OCI-LY7 (cell line): ENCODE measurements around the gene OTOF. TPM values are rescaled to one million over a fixed set of nuclear protein-coding genes. Genes with fewer than 3 reads are reported as not detected.

Experiments
- BruUV-seq: library from RNA; stranded (reverse); fragments of 400-500 nt; replicated peaks from 2 replicates; lab custom pipeline; 2021; lab: Mats Ljungman, UMichigan
- CTCF ChIA-PET: fragments of 300-600 bp; sonication (Branson Sonifier 250); formaldehyde crosslinking; loops from one replicate; lab custom pipeline; 2022; ENCODE audit warnings: antibody characterized with exemption; ENCODE audit not compliant: unreplicated experiment; lab: Charles Lee
- POLR2A ChIA-PET: fragments of 300-600 bp; sonication (Branson Sonifier 250); formaldehyde crosslinking; loops from one replicate; lab custom pipeline; 2022; ENCODE audit warnings: antibody characterized with exemption; lab: Charles Lee
- DNase-seq: peaks from one replicate; pipeline ENCODE4 v3.0.0-alpha.2; 2015; ENCODE audit warnings: low spot score
- H2AFZ ChIP-seq: fragments of 200-600 bp; sonication (generic), shearing (Covaris generic); 2 replicates; pipeline ENCODE4 v1.6.1; 2014; ENCODE audit warnings: mild to moderate bottlenecking, antibody characterized with exemption, low read length, moderate library complexity
- H3K27ac ChIP-seq: fragments of 200-600 bp; sonication (generic); 2 replicates; pipeline ENCODE4 v1.5.1; 2014; ENCODE audit warnings: mixed run types, low read depth, mild to moderate bottlenecking, moderate library complexity, low read length, inconsistent platforms; ENCODE audit not compliant: poor library complexity, severe bottlenecking
- H3K36me3 ChIP-seq: fragments of 200-600 bp; sonication (generic); 2 replicates; pipeline ENCODE4 v1.6.1; 2014; ENCODE audit warnings: mild to moderate bottlenecking, antibody characterized with exemption, low read length, moderate library complexity, mixed read lengths; ENCODE audit not compliant: insufficient read depth
- H3K4me1 ChIP-seq: fragments of 200-600 bp; sonication (generic); 2 replicates; pipeline ENCODE4 v1.5.1; 2014; ENCODE audit warnings: mild to moderate bottlenecking, low read length; ENCODE audit not compliant: insufficient read depth, poor library complexity, severe bottlenecking
- H3K4me2 ChIP-seq: fragments of 200-600 bp; sonication (generic); 2 replicates; pipeline ENCODE4 v1.6.1; 2014; ENCODE audit warnings: mild to moderate bottlenecking, low read length
- H3K4me3 ChIP-seq: fragments of 200-600 bp; sonication (generic); 2 replicates; pipeline ENCODE4 v1.5.1; 2014; ENCODE audit warnings: mild to moderate bottlenecking, low read depth, low read length; ENCODE audit not compliant: poor library complexity, severe bottlenecking
- H3K79me2 ChIP-seq: fragments of 200-600 bp; sonication (generic); 2 replicates; pipeline ENCODE4 v1.6.1; 2016; ENCODE audit warnings: low read depth, mild to moderate bottlenecking, low read length, moderate library complexity, mixed read lengths; ENCODE audit not compliant: insufficient read depth
- H3K9me2 ChIP-seq: fragments of 200-600 bp; sonication (generic); 2 replicates; pipeline ENCODE4 v1.6.1; 2016; ENCODE audit warnings: mild to moderate bottlenecking, low read length, mixed read lengths; ENCODE audit not compliant: insufficient read depth
- H3K9me3 ChIP-seq: fragments of 200-600 bp; sonication (generic); 2 replicates; pipeline ENCODE4 v1.6.1; 2014; ENCODE audit warnings: mild to moderate bottlenecking, mixed run types, low read length, mixed read lengths
- H4K20me1 ChIP-seq: fragments of 200-600 bp; sonication (generic); 2 replicates; pipeline ENCODE4 v1.6.1; 2014; ENCODE audit warnings: mild to moderate bottlenecking, antibody characterized with exemption, low read length, moderate library complexity, mixed read lengths; ENCODE audit not compliant: insufficient read depth
- CTCF ChIP-seq: fragments of 200-600 bp; sonication (generic); conservative IDR thresholded peaks from 2 replicates; pipeline ENCODE4 v1.5.1; 2014; ENCODE audit warnings: mild to moderate bottlenecking, antibody characterized with exemption, low read length, moderate library complexity, mixed read lengths
- EZH2phosphoT487 ChIP-seq: fragments of 200-600 bp; sonication (generic); IDR thresholded peaks from 2 replicates; pipeline ENCODE4 v1.6.1; 2018; ENCODE audit warnings: low read depth, borderline replicate concordance, mild to moderate bottlenecking, mixed run types, antibody characterized with exemption, low read length, moderate library complexity, mixed read lengths
- intact Hi-C: fragments of 100-400 bp; cut with micrococcal nuclease; formaldehyde crosslinking; loops from one replicate; pipeline ENCODE4 v1.10.0; 2022; ENCODE audit not compliant: unreplicated experiment
- total RNA-seq, 2 experiments: library from RNA; depleted of rRNA in 1 of 2; stranded (reverse); fragments of >200 nt in 1 of 2; shearing (Covaris generic) in 1 of 2; gene quantifications; 2 replicates each; pipeline ENCODE4 v1.2.3, GENCODE V29; 2014 to 2022

OTOF gene
- total RNA-seq, 2 experiments from 2014 or later = not detected

DNA sequence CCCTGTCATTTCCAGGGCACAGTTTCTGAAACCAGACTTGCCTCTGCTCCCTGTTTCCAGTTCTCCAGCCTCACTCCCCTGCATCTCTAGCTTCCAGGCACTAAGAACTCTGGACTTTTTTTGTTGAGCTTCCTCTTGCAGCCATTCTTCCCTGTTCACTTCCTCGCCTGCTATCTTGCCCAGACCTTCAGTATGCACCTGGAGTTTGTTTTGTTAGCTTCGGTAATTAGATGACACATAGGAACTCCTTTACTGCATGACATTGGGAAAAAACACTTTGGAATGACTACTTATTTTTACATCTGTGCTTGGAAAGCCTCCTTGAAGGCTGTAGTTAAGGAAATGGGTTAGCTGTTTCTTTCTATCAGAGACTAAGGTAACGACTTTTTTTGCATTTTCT, 35.2 kb downstream of the OTOF start:
- no peak overlapping the region for H3K4me3 ChIP-seq
- TF ChIP-seq EZH2phosphoT487 = no peak
- TF ChIP-seq CTCF = no peak
- H3K9me2 ChIP-seq = no peaks in the 10 kb centered on the region
- H3K4me1 ChIP-seq = no peaks in the 10 kb centered on the region
- intact Hi-C loops = no loop called here
- no peaks in the 10 kb centered on the region for H4K20me1 ChIP-seq
- H3K79me2 ChIP-seq = no peaks in the 10 kb centered on the region
- no peak overlapping the region for H3K4me2 ChIP-seq
- CTCF ChIA-PET = no interaction called here
- no peaks in the 10 kb centered on the region for H3K36me3 ChIP-seq
- POLR2A ChIA-PET = interaction anchor here (0.6 kb wide), 1 partner anchor 12 kb away, joined by 4 read pairs; no protein-coding TSS in a partner anchor
- BruUV-seq = no TSS peak
- no peak overlapping the region for H2AFZ ChIP-seq
- no peak for DNase-seq
- H3K27ac ChIP-seq = no peak overlapping the region
- no peaks in the 10 kb centered on the region for H3K9me3 ChIP-seq

DNA sequence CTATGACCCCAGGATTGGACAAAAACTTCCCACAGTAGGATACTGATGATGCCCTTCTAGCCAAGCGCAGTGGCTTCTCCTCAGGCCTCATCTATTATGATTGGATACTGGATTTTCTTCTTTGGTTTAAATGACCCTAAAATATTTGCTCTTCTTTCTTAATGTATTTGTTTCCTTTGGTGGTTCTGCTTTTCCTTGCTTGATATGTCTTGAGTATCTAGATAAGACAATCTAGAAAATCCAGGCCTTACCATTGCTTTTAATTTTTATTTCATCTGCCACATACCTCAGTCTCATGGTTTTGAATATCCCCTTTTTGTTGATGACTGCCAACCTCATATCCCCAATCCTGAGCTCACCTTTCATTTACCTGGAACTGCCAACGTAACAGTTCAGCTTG, 35.6 kb downstream of the OTOF start:
- Histone ChIP-seq H3K4me3 (no peak overlapping the region), H3K79me2 (no peaks in the 10 kb centered on the region), H3K9me3 (no peaks in the 10 kb centered on the region), H3K27ac (no peak overlapping the region), H3K4me2 (no peak overlapping the region), H2AFZ (no peak overlapping the region), H4K20me1 (no peaks in the 10 kb centered on the region), H3K36me3 (no peaks in the 10 kb centered on the region), H3K9me2 (no peaks in the 10 kb centered on the region), H3K4me1 (no peaks in the 10 kb centered on the region)
- ChIA-PET POLR2A (interaction anchor here (0.6 kb wide), 1 partner anchor 12 kb away, joined by 4 read pairs; no protein-coding TSS in a partner anchor), CTCF (no interaction called here)
- no peak for DNase-seq
- BruUV-seq = no TSS peak
- intact Hi-C loops = no loop called here
- TF ChIP-seq CTCF (no peak), EZH2phosphoT487 (no peak)

- ChIA-PET CTCF (no interaction called here), POLR2A (interaction anchor here (0.6 kb wide), 1 partner anchor 86 kb away, joined by 4 read pairs; no protein-coding TSS in a partner anchor)
- Histone ChIP-seq H3K36me3 (no peaks in the 10 kb centered on the region), H3K4me1 (no peaks in the 10 kb centered on the region), H2AFZ (no peak overlapping the region), H3K27ac (no peak overlapping the region), H3K9me2 (no peaks in the 10 kb centered on the region), H3K9me3 (no peaks in the 10 kb centered on the region), H3K4me3 (no peak overlapping the region), H4K20me1 (no peaks in the 10 kb centered on the region), H3K79me2 (no peaks in the 10 kb centered on the region), H3K4me2 (no peak overlapping the region)
- no peak for DNase-seq
- intact Hi-C loops = no loop called here
- BruUV-seq = no TSS peak
- no peak for TF ChIP-seq CTCF
- no peak for TF ChIP-seq EZH2phosphoT487
These were observed 39.0 kb downstream of the OTOF start for GRCh38 chr2:26438926-26439325.
